NCI-H2227 (cell line): ENCODE data around the gene PTPRA.
A peak's percentile ranks its signal among the peaks of the same experiment; 100 is the strongest.
"Not testable (repeated sequence)": the region's sequence is repeated elsewhere in the genome, so short reads cannot be mapped to it uniquely, and the experiment has no call there.

Experiments used
- DNase-seq: peaks from one replicate; lab custom pipeline; 2025; ENCODE audit not compliant: unreplicated experiment; lab: John Stamatoyannopoulos, UW

PTPRA gene, protein sequence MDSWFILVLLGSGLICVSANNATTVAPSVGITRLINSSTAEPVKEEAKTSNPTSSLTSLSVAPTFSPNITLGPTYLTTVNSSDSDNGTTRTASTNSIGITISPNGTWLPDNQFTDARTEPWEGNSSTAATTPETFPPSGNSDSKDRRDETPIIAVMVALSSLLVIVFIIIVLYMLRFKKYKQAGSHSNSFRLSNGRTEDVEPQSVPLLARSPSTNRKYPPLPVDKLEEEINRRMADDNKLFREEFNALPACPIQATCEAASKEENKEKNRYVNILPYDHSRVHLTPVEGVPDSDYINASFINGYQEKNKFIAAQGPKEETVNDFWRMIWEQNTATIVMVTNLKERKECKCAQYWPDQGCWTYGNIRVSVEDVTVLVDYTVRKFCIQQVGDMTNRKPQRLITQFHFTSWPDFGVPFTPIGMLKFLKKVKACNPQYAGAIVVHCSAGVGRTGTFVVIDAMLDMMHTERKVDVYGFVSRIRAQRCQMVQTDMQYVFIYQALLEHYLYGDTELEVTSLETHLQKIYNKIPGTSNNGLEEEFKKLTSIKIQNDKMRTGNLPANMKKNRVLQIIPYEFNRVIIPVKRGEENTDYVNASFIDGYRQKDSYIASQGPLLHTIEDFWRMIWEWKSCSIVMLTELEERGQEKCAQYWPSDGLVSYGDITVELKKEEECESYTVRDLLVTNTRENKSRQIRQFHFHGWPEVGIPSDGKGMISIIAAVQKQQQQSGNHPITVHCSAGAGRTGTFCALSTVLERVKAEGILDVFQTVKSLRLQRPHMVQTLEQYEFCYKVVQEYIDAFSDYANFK

DNA sequence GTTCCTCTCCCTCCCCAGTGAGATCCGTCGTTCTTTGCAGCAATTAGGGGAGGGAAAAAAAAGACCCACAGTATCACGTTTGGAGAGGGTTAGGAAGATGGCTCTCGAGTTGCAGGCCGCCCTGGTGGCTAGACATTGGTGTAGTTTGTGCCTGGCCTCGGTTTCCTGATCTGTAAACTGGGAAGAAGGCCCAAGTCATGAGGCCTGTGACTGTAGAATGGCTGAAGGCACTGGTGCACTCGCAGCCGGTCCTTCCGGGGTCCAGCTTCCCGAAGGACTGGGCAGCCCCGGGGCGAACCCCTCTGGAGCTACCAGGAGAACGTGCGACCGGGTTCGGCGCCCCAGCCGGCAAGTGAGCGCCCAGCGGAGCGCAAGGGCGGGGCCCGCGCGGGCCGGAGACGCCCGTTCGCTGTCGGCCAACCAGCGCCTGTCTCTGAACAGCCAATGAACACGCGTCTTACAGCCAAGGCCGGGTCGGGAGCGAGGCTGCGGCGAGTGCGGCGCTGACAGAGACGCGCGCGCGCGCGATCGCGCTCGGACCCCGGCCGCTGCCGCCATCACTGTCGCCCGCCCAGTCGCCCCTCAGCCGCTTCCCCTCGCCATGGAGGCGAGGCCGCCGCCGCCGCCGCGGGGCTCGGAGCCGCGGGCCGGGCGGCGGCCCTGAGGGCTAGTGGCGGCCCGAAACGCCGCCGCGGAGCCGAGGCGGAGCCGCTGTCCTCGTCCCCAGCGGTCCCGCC lies at the start of gene PTPRA:
Gene PTPRA, plus strand, starts transcription at position 472 of the 737 bp plus-strand sequence. CDS start 90,797 bp downstream, outside the sequence.
- DNase-seq, result peak; percentile 97

DNA sequence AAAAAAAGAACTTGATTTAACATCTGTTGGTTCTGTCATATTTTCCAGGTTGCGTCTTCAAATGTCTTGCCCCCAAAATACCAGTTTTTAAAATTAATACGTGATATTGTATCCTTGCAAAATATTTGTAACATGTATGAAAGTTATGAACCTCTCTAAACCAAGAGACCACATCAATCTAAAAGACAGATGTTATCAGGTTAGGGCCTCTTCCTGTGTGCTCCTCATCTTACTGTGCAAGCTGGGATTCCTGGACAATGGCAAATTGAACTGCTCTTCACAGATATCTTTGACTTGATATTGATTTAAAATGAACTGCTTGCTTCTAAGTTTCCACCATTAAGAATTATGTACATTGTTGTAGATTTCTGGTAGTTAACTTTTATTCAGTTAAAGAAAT lies 47.5 kb upstream of the PTPRA start:
- DNase-seq, result no peak

DNA sequence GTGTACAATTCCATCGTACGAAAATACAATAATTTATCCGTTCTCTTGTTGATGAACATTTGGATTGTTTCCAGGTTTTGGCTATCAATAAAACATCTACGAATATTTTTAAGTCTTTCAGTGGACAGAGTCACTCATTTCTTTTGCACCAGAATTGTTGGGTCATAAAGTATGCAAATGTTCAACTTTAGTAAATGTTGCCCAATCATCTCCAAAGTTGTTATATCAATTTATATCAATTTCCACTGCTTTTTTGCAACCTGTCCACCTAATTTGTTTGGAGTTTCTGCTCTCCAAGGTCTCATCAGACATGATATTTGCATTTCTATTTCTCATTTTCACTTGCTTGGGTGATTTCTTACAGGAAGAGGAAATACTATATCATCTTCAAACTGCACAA lies 46.6 kb upstream of the PTPRA start:
- no peak for DNase-seq

DNA sequence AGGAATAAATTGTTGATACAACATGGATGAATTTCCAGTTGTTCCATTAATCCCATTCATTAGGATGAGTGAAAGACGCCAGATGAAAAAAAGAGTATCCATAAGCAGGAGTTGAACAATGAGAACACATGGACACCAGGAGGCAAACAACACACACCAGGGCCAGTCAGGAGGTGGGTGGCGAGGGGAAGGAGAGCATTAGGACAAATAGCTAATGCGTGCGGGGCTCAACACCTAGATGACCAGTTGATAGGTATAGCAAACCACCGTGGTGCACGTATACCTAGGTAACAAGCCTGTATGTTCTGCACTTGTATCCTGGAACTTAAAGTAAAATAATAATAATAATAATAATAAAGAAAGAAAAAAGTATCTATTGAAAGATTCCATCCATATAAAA lies 43.9 kb upstream of the PTPRA start:
- DNase-seq, result no peak

DNA sequence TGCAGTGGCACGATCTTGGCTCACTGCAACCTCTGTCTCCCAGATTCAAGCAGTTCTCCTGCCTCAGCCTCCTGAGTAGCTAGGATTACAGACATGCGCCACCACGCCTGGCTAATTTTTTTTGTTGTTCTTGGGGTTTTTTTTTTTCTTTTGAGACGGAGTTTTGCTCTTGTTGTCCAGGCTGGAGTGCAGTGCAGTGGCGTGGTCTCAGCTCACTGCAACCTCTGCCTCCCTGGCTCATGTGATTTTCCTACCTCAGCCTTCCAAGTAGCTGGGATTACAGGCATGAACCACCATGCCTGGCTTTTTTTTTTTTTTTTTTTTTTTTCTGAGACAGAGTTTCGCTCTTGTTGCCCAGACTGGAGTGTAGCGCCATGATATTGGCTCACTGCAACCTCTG lies 42.1 kb upstream of the PTPRA start:
- DNase-seq, result not testable (repeated sequence)

DNA sequence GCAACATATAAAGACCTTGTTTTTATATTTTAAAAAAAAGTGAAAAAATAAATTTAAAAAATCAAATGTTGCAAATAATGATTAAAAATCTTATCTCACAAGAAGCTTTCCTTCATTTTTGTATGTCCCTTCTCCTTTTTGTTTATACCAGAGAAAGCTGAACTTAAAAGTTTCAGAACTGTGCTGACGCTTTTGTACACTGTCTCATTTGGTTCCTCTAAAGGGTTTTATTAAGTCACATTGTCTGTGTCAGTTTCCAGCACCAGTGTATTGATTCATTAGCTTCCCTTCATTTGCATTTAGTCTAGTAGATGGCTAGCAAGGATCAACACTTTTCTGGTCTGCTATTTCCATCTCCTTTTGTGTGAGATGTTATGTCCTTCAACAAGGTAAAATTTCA lies 39.5 kb upstream of the PTPRA start:
- DNase-seq, result no peak

DNA sequence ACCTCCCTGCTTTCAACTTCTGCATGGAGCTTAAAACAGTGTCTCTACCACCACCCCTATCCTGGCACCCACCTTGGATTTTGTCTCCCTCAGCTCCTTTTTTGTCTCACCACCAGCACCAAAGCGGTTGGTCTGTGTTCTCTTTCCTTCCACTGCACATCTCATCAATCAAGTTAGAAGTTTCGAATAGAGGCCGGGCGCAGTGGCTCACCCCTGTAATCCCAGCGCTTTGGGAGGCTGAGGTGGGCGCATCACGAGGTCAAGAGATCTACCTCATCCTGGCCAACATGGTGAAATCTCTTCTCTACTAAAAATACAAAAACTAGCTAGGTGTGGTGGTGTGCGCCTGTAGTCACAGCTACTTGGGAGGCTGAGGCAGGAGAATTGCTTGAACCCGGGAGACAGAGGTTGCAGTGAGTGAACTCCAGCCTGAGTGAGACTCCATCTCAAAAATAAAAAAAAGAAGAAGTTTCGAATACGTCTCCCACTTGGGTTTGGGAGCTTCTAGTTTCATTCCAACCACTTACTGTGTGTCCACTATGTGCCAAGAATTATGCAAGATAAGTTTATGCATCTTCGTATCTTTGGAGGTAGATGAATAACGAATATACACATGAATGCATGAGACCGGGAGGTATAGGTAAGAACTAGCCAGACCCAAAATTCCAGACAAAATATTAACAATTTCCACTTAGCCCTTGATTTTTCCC lies 38.7 kb upstream of the PTPRA start:
- no peak for DNase-seq

DNA sequence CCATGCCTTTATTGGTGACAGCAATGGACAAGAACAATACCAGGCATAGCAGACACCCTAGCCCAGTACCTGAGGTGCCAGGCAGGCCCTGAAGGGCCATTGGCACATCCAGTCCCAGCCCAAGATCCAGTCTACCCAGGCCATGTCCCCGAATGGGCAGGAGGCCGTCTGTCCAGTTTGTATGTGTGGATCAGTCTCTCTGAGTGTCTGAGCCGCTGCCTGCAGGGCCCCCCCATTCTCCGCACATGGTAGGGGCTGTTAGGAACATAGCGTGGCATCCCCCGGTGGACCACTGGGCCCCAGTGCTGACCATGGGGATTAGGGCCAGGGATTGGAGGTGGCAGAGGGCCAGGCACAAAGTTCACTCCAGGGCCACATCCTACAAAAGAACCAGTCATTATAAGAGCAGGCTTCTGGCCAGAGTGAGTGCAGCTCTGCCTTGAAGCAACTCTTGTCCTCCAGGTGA lies 37.9 kb upstream of the PTPRA start:
- DNase-seq, result no peak

DNA sequence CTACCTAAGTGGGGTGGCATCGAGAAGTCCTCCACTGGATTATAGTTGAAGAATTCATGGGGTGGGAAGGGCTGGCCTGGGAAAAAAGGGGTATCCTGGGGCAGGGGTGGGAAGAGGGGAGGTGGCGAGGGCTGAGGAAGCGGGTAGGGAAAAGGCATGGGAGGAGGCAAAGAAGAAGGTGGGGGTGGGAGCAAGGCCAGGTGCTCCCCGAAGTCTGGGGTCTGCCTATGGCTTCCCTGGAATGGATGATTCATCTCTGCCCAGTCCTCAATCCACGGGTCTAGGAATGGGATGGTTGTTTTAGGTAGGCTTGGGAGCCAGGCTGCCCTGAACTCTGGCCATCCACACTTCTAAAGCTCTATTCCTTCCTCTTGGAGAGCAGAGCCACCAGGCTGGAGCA lies 37.2 kb upstream of the PTPRA start:
- DNase-seq, result no peak

DNA sequence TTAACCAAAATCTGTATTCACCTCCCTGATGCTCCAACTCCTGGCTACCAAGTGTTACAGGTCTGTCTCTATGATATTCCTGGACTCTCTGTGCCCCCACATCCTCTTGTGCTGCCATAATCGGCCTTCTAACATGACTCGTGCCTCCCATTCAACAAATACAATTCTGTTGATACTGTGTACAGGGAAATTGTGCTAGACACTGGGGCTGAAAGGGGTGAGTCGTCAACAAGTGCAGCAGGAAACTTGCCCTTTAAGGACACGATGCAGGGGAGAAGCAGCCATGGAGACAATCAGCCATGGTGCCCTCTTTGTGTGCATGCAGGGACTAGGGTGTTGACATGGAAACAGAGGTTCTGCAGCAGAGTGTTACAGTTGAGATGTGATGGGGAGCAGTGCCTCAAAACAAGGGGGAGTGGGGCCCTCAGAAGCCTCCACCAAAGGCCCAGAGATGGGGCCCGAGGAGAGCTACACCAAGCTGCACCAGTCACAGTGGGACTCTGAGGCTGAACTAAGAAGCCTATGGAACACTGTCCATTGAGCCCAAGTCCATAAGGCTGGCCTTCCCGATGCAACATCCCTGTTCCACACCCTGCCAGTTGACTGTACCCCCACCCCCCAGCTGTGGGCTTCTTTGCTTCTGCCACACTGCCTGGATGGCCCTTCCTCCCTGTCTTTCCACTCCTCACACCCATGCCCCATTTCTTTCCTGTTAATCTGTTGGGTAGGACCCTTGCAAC lies 35.9 kb upstream of the PTPRA start:
- DNase-seq, result no peak

DNA sequence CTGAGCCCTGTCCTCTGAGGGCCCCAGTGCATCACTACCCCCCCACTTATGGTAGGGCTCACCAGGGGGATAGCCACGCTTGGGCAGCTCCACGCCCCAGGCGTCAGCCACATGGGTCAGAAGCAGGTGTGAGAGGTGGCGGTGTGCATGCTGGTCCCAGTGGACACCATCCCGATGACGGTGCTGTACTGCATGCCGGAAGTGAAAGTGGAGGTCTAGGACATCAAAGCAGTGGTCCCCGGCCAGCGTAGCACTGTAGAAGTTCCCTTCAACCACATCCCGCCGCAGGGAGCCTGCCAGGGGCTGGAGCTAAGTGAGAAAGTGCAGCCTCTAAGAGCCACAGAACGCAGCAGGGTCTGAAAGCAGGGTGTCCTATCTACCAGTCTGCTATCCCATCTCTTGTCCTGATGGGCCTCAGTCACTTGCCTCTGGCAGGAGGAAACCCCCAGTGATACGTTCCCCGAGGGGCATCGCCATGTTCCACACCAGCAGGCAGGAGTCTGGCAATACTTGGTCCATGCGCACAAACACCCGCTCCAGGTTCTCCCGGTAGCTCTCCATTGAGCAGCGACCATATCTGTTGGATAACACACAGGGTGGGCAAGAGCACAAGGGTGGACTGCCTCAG lies 35.0 kb upstream of the PTPRA start:
- DNase-seq, result no peak

DNA sequence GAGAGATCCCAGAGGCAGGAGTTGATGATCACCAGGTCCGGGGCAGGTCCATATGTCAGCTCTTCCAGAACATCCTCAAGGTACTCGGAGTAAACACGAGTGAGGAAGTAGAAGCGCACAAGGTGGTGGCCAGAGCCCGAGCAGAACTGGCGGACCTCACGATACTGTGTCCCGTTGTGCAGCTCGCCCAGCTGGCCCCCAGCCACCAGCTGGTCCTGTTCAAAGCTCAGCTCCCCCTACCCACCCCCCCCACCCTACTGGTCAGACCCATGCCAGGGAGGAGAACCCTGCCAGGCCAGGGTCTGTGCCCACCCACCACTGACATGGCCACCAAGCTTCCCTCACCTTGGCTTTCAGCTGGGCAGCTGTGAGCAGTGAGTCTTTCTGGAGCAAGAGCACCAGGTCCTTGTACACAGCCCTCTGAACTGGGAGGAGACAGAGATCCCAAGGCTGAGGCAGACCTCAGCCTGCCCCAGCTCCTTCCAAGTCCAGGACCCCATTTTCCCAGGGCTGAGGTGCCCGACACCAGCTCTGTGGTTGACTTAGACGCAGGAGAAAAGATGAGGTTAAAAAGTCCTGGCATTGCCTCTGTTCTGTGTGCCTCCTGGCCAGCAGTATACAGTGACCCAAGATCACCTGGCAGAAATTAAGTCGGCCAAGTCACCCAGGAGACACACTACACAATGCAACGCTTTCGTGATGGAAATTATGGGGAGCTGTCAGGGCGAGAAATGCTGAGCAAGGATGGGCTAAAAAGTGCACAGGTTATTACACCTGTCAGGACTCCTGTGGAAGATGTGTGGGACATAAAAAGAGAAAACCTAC lies 34.2 kb upstream of the PTPRA start:
- no peak for DNase-seq

DNA sequence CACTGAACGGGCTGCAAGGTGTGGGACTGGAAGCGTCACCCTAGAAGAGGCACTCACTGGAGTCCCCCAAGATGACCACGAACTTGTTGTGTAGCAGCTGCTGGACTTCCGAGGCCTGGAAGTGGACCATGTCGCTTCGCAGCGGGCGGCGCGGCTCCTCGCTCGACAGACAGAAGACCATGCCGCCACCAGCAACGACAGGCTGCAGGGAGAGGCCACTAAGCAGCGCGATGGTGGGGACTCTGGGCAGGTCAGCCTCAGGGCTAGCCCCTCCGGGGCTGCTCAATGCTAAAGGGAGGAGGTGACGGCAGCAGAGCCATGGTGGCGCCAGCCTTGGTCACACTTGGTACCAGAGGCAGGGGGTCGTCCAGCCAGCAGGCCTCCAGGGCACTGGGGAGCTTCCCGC lies 33.5 kb upstream of the PTPRA start:
- no peak for DNase-seq

DNA sequence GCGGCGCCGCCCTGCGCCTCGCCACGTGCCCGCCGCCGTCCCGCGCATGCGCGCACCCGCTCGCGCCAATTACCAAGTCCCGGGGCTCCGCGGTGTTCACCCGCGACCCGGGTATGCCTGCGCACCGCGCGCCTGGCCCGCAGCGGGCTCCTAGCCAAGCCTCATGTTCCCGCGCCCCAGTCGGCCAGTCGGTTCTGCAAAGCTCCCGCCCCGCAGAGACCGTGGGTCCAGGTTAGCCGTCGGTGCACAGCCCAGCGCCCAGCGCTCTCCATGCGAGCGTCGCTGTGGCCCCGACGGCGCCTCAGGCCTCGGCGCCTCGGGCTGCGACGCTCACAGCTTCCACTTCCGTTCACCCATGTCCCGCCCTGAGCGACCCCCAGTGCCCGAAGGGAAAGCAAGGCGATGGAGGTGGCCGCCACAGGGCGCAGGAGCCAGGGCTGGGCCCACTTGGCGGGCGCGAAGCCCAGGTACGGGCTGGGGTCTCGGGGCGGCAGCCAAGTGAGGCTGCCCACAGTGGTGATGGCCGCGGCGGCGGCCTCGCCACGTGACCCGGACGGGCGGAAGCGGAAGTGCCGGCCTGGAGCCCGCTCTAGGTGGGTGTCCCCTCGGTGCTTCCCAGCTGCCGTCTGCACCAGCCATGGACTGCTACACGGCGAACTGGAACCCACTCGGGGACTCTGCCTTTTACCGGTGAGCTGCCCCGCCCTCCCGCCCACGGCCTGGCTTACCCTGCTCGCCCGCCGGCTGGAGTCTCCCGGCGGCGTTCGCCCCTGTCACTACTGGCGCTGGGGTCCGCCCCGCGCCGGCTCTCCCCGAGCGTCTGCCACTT lies 32.9 kb upstream of the PTPRA start, which contains the start of the genes PCED1A and VPS16:
Gene PCED1A, minus strand, starts transcription at position 518 of the 829 bp plus-strand sequence. CDS start 743 bp downstream, outside the sequence.
Gene VPS16, plus strand, starts transcription at position 608 of the 829 bp plus-strand sequence. Its CDS starts 30 bp downstream, at position 638.
- DNase-seq, result peak; percentile 94

DNA sequence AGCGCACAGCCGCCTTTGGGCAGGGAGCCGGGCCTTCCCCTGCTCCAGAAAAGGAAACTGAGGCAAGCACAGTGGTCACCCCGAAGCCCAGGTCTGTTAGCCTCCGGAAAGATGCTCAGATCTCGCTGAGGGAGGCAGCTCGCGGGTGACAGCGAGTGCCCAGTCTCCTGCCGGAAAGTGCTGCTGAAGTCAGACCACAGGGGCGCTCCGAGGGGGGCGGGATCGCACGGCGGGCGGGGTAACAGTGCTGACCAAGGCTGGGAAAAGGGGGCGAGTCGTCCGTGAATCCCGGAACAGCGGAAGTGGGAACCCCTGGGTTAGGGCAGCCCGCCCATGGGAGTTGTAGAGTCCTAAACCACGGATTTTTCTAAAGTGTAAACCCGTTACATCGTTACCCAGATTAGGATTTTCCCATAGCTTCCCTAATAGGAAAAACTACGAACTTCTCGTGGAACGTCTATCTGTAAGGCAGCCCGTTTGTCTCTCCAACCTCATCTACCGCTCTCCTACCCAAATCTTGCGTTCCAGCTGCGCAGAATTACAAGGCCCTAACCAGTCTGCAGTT lies 32.2 kb upstream of the PTPRA start:
- peak; percentile 64 for DNase-seq

DNA sequence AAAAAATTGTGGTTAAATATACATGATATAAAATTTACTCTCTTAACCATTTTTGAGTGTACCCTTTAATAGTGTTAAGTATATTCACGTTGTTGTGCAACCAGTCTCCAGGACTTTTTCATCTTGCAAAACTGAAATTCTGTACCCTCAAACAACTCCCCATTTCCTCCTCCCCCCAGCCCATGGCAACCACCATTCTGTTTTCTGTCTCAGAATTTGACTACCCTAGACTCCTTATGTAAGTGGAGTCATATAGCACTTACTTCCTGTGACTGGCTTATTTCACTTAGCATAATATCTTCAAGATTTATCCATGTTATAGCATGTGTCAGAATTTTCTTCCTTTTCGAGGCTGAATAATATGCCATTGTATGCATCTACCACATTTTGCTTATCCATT lies 27.7 kb upstream of the PTPRA start:
- DNase-seq, result no peak

DNA sequence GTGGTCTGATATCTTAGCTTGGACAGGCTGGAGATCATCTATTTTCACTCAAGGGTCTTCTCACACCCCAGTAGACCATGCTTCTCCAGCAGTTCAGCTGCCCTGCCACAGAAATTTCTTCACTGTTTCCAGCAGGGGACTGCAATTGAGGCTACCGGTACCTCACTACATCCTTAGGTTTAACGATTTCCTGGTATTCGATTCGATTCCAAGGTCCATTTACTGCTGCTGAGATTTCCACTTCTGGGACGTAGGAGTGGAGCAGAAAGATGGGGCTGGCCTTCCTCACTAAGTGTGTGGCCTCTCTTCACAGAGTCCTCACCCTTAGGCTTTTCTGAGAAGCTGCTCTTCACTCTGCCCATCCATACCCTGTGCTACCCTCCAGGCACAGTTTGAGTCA lies 26.6 kb upstream of the PTPRA start:
- DNase-seq, result no peak
